ENCODE data around the gene COL1A1. TPM values are rescaled to one million over a fixed set of nuclear protein-coding genes. Genes with fewer than 3 reads are reported as not detected.

COL1A1 gene
- total and polyA plus RNA-seq, 3 donors from 2014 or later: 32.5 to 557 (median 35.1) TPM

GRCh38 chr17:50166518-50167181, 34.8 kb downstream of the COL1A1 start:
- Histone ChIP-seq H3K36me3 (ENCODE audit: low read depth, missing control alignments) (no peaks in the 10 kb centered on the region), H3K4me3 (no peak overlapping the region), H3K4me1 (peaks cover 5% of the 10 kb centered on the region), H3K9me3 (no peaks in the 10 kb centered on the region), H3K27me3 (no peaks in the 10 kb centered on the region), H3K27ac (no peak overlapping the region)
- DNase-seq: no peak
- 76 to 84% methylated on average over 6 to 7 of the region's 7 CpGs for WGBS, 2 donors
- intact Hi-C loops (cut with DNase I; ENCODE audit: low total_unique reads): no loop called here
- TF ChIP-seq CTCF (IDR thresholded peaks at IDR 0.05) (no peak), POLR2A (IDR thresholded peaks at IDR 0.05) (no peak)

GRCh38 chr17:50165867-50166517, 35.4 kb downstream of the COL1A1 start, which contains the start of gene SGCA:
SGCA (plus strand) TSS chr17:50166005; CDS start chr17:50166041, 36 bp downstream.
- 63 to 64% methylated on average over 15 of the region's 15 CpGs for WGBS, 2 donors
- Histone ChIP-seq H3K9me3 (no peaks in the 10 kb centered on the region), H3K4me3 (no peak within 1 kb of the TSS), H3K27me3 (no peaks in the 10 kb centered on the region), H3K36me3 (ENCODE audit: low read depth, missing control alignments) (no peaks in the 10 kb centered on the region), H3K27ac (no peak within 1 kb of the TSS), H3K4me1 (peaks cover 5% of the 10 kb centered on the region)
- intact Hi-C loops (cut with DNase I; ENCODE audit: low total_unique reads): no loop called here
- no peak for DNase-seq
- TF ChIP-seq POLR2A (IDR thresholded peaks at IDR 0.05): no peak
- TF ChIP-seq CTCF (IDR thresholded peaks at IDR 0.05): no peak

- Histone ChIP-seq H3K36me3 (ENCODE audit: low read depth, missing control alignments) (no peaks in the 10 kb centered on the region), H3K9me3 (no peaks in the 10 kb centered on the region), H3K4me3 (no peak overlapping the region), H3K4me1 (peaks cover 5% of the 10 kb centered on the region), H3K27ac (no peak overlapping the region), H3K27me3 (no peaks in the 10 kb centered on the region)
- 83 to 90% methylated on average over 3 of the region's 3 CpGs for WGBS, 2 donors
- no peak for TF ChIP-seq POLR2A (IDR thresholded peaks at IDR 0.05)
- TF ChIP-seq CTCF (IDR thresholded peaks at IDR 0.05): no peak
- DNase-seq: no peak
- intact Hi-C loops (cut with DNase I; ENCODE audit: low total_unique reads): no loop called here
Observed at GRCh38 chr17:50165466-50165865, 36.0 kb downstream of the COL1A1 start.

- no peak for TF ChIP-seq POLR2A (IDR thresholded peaks at IDR 0.05)
- TF ChIP-seq CTCF (IDR thresholded peaks at IDR 0.05): no peak
- Histone ChIP-seq H3K27me3 (no peaks in the 10 kb centered on the region), H3K4me3 (no peak overlapping the region), H3K36me3 (ENCODE audit: low read depth, missing control alignments) (no peaks in the 10 kb centered on the region), H3K4me1 (peaks cover 5% of the 10 kb centered on the region), H3K27ac (no peak overlapping the region), H3K9me3 (no peaks in the 10 kb centered on the region)
- intact Hi-C loops (cut with DNase I; ENCODE audit: low total_unique reads): no loop called here
- no peak for DNase-seq
- 76 to 83% methylated on average over 6 to 9 of the region's 9 CpGs for WGBS, 2 donors
Observed at GRCh38 chr17:50165066-50165465, 36.4 kb downstream of the COL1A1 start.

GRCh38 chr17:50164697-50164988, 36.8 kb downstream of the COL1A1 start:
- Histone ChIP-seq H3K27ac (no peak overlapping the region), H3K4me1 (peaks cover 5% of the 10 kb centered on the region), H3K9me3 (no peaks in the 10 kb centered on the region), H3K36me3 (ENCODE audit: low read depth, missing control alignments) (no peaks in the 10 kb centered on the region), H3K4me3 (no peak overlapping the region), H3K27me3 (no peaks in the 10 kb centered on the region)
- no peak for TF ChIP-seq CTCF (IDR thresholded peaks at IDR 0.05)
- no peak for TF ChIP-seq POLR2A (IDR thresholded peaks at IDR 0.05)
- DNase-seq: no peak
- intact Hi-C loops (cut with DNase I; ENCODE audit: low total_unique reads): no loop called here
- WGBS, 2 donors: 98 to 100% methylated on average over 1 to 2 of the region's 2 CpGs

Measured in testis (tissue), 3 donors.